Measurements from ENCODE around the gene CTNNA3. TPM values are rescaled to one million over a fixed set of nuclear protein-coding genes. Genes with fewer than 3 reads are reported as not detected.

Gene CTNNA3
- total and polyA plus RNA-seq, 5 donors from 2014 or later, result not detected

GRCh38 chr10:66836057-66836456 is 859.9 kb downstream of the CTNNA3 start:
- no peak overlapping the region for H3K27ac ChIP-seq (ENCODE audit: insufficient read depth, low read length, poor library complexity, severe bottlenecking)
- DNase-seq, result no peak
- no peak overlapping the region for H3K27ac Mint-ChIP-seq
- H3K9me3 Mint-ChIP-seq, result peaks cover 0 to 10% (median 3%) of the 10 kb centered on the region in 7 donors
- H3K27me3 Mint-ChIP-seq, result no peaks in the 10 kb centered on the region
- no peaks in the 10 kb centered on the region for H3K36me3 Mint-ChIP-seq
- no peaks in the 10 kb centered on the region for H3K27me3 ChIP-seq (ENCODE audit: control insufficient read depth, insufficient read depth, low read length)
- H3K4me3 ChIP-seq (ENCODE audit: low read depth, low read length), result no peak overlapping the region
- no peaks in the 10 kb centered on the region for H3K4me1 ChIP-seq (ENCODE audit: control insufficient read depth, insufficient read depth, low read length, poor library complexity, severe bottlenecking)
- no peaks in the 10 kb centered on the region for H3K36me3 ChIP-seq (ENCODE audit: control insufficient read depth, insufficient read depth, low read length)
- H3K4me1 Mint-ChIP-seq, result no peaks in the 10 kb centered on the region
- ATAC-seq (ENCODE audit: low read depth in 2 of 2), result no peak
- no peak overlapping the region for H3K4me3 Mint-ChIP-seq
- no peaks in the 10 kb centered on the region for H3K9me3 ChIP-seq (ENCODE audit: control insufficient read depth in 2 of 2, low read length in 2 of 2)

- no peak for DNase-seq
- Mint-ChIP-seq H3K27ac (no peak overlapping the region), H3K9me3 (peaks cover 0 to 13% (median 3%) of the 10 kb centered on the region in 7 donors), H3K4me1 (no peaks in the 10 kb centered on the region), H3K36me3 (no peaks in the 10 kb centered on the region), H3K4me3 (no peak overlapping the region), H3K27me3 (no peaks in the 10 kb centered on the region)
- no peak overlapping the region for H3K4me3 ChIP-seq (ENCODE audit: low read depth, low read length)
- H3K4me1 ChIP-seq (ENCODE audit: control insufficient read depth, insufficient read depth, low read length, poor library complexity, severe bottlenecking), result no peaks in the 10 kb centered on the region
- H3K36me3 ChIP-seq (ENCODE audit: control insufficient read depth, insufficient read depth, low read length), result no peaks in the 10 kb centered on the region
- no peaks in the 10 kb centered on the region for H3K9me3 ChIP-seq (ENCODE audit: control insufficient read depth in 2 of 2, low read length in 2 of 2)
- H3K27ac ChIP-seq (ENCODE audit: insufficient read depth, low read length, poor library complexity, severe bottlenecking), result no peak overlapping the region
- H3K27me3 ChIP-seq (ENCODE audit: control insufficient read depth, insufficient read depth, low read length), result no peaks in the 10 kb centered on the region
- no peak for ATAC-seq (ENCODE audit: low read depth in 2 of 2)
Observed at GRCh38 chr10:66835400-66835799, 860.6 kb downstream of the CTNNA3 start.

GRCh38 chr10:66834802-66835201 is 861.2 kb downstream of the CTNNA3 start:
- Histone ChIP-seq H3K36me3 (ENCODE audit: control insufficient read depth, insufficient read depth, low read length) (no peaks in the 10 kb centered on the region), H3K27me3 (ENCODE audit: control insufficient read depth, insufficient read depth, low read length) (no peaks in the 10 kb centered on the region), H3K4me3 (ENCODE audit: low read depth, low read length) (no peak overlapping the region), H3K27ac (ENCODE audit: insufficient read depth, low read length, poor library complexity, severe bottlenecking) (no peak overlapping the region), H3K4me1 (ENCODE audit: control insufficient read depth, insufficient read depth, low read length, poor library complexity, severe bottlenecking) (no peaks in the 10 kb centered on the region), H3K9me3 (ENCODE audit: control insufficient read depth in 2 of 2, low read length in 2 of 2) (no peaks in the 10 kb centered on the region)
- DNase-seq (no peak), ATAC-seq (ENCODE audit: low read depth in 2 of 2) (no peak)
- no peaks in the 10 kb centered on the region for H3K36me3 Mint-ChIP-seq
- H3K27me3 Mint-ChIP-seq, result no peaks in the 10 kb centered on the region
- H3K9me3 Mint-ChIP-seq, result peaks cover 0 to 13% (median 5%) of the 10 kb centered on the region in 7 donors
- H3K4me3 Mint-ChIP-seq, result no peak overlapping the region
- no peak overlapping the region for H3K27ac Mint-ChIP-seq
- no peaks in the 10 kb centered on the region for H3K4me1 Mint-ChIP-seq

DNA sequence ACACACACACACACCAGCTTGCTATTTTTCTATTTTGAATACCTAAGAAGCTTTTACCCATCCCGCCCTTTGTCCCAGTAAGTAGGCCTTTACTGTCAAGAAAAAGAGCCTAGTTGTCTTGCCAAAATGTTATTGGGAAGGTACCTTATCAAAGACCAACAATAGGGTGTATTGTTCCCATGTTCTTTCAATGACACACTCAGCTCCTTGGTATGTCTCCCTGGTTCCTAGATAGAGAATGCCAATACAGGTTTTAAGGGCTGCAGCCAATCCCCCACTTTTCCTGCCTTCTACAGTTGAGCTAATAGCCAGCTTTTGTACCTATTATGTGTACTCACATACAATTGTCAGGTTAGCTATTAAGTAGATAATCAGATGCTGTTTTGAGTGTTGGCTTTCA is 862.1 kb downstream of the CTNNA3 start:
- Mint-ChIP-seq H3K9me3 (peaks cover 0 to 13% (median 3%) of the 10 kb centered on the region in 7 donors), H3K4me3 (no peak overlapping the region), H3K4me1 (no peaks in the 10 kb centered on the region), H3K27me3 (no peaks in the 10 kb centered on the region), H3K27ac (no peak overlapping the region), H3K36me3 (no peaks in the 10 kb centered on the region)
- Histone ChIP-seq H3K9me3 (ENCODE audit: control insufficient read depth in 2 of 2, low read length in 2 of 2) (no peaks in the 10 kb centered on the region), H3K4me3 (ENCODE audit: low read depth, low read length) (no peak overlapping the region), H3K27me3 (ENCODE audit: control insufficient read depth, insufficient read depth, low read length) (no peaks in the 10 kb centered on the region), H3K36me3 (ENCODE audit: control insufficient read depth, insufficient read depth, low read length) (no peaks in the 10 kb centered on the region), H3K4me1 (ENCODE audit: control insufficient read depth, insufficient read depth, low read length, poor library complexity, severe bottlenecking) (no peaks in the 10 kb centered on the region), H3K27ac (ENCODE audit: insufficient read depth, low read length, poor library complexity, severe bottlenecking) (no peak overlapping the region)
- DNase-seq (no peak), ATAC-seq (ENCODE audit: low read depth in 2 of 2) (no peak)

GRCh38 chr10:66832781-66833422 is 863.1 kb downstream of the CTNNA3 start:
- H3K4me3 ChIP-seq (ENCODE audit: low read depth, low read length), result no peak overlapping the region
- H3K4me3 Mint-ChIP-seq, result no peak overlapping the region
- no peaks in the 10 kb centered on the region for H3K4me1 ChIP-seq (ENCODE audit: control insufficient read depth, insufficient read depth, low read length, poor library complexity, severe bottlenecking)
- H3K27ac ChIP-seq (ENCODE audit: insufficient read depth, low read length, poor library complexity, severe bottlenecking), result no peak overlapping the region
- H3K36me3 ChIP-seq (ENCODE audit: control insufficient read depth, insufficient read depth, low read length), result no peaks in the 10 kb centered on the region
- H3K27me3 Mint-ChIP-seq, result no peaks in the 10 kb centered on the region
- H3K4me1 Mint-ChIP-seq, result no peaks in the 10 kb centered on the region
- peaks cover 0 to 13% (median 3%) of the 10 kb centered on the region in 7 donors for H3K9me3 Mint-ChIP-seq
- H3K36me3 Mint-ChIP-seq, result no peaks in the 10 kb centered on the region
- no peak for ATAC-seq (ENCODE audit: low read depth in 2 of 2)
- no peak overlapping the region for H3K27ac Mint-ChIP-seq
- no peaks in the 10 kb centered on the region for H3K9me3 ChIP-seq (ENCODE audit: control insufficient read depth in 2 of 2, low read length in 2 of 2)
- H3K27me3 ChIP-seq (ENCODE audit: control insufficient read depth, insufficient read depth, low read length), result no peaks in the 10 kb centered on the region
- no peak for DNase-seq

DNA sequence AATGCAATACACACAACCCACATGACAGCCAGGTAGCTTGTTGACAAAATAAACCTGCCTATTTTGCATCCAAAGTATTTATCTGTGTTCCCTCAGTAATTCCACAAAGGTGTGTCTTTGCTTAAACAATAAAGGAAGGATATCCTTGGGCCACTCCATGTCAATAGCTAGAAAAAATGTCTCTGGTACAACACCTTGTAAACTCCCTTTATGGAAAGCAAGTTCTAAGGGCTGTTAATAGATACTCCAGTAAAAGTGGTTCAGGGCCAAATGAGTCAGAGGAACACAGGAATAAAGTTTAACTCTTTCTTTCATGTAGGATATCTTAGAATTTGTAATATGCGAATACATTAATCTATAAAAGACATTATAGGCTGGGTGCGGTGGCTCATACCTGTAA is 867.0 kb downstream of the CTNNA3 start:
- Mint-ChIP-seq H3K4me3 (no peak overlapping the region), H3K27me3 (no peaks in the 10 kb centered on the region), H3K4me1 (no peaks in the 10 kb centered on the region), H3K36me3 (no peaks in the 10 kb centered on the region), H3K9me3 (peaks cover 0 to 10% (median 3%) of the 10 kb centered on the region in 7 donors), H3K27ac (no peak overlapping the region)
- Histone ChIP-seq H3K4me1 (ENCODE audit: control insufficient read depth, insufficient read depth, low read length, poor library complexity, severe bottlenecking) (no peaks in the 10 kb centered on the region), H3K9me3 (ENCODE audit: control insufficient read depth in 2 of 2, low read length in 2 of 2) (no peaks in the 10 kb centered on the region), H3K4me3 (ENCODE audit: low read depth, low read length) (no peak overlapping the region), H3K36me3 (ENCODE audit: control insufficient read depth, insufficient read depth, low read length) (no peaks in the 10 kb centered on the region), H3K27ac (ENCODE audit: insufficient read depth, low read length, poor library complexity, severe bottlenecking) (no peak overlapping the region), H3K27me3 (ENCODE audit: control insufficient read depth, insufficient read depth, low read length) (no peaks in the 10 kb centered on the region)
- DNase-seq (no peak), ATAC-seq (ENCODE audit: low read depth in 2 of 2) (no peak)

DNA sequence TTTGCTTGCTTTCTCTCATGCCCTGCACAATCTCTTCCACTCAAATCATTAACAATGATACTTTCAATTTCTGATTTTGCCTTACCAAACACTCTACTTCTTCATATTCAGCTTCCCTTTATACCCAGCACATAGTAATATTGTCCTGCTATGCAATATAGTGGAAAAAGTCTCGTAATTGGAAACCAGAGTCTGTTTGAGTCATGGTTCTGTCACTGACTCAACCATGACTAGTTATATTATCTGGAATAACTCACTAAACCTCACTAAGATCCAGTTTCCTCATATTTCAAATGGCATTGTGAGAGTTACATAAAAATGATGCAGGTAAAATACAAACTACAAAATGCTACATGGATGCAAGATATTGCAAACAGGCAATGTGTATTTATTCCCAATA is 868.6 kb downstream of the CTNNA3 start:
- no peaks in the 10 kb centered on the region for H3K36me3 Mint-ChIP-seq
- no peaks in the 10 kb centered on the region for H3K27me3 ChIP-seq (ENCODE audit: control insufficient read depth, insufficient read depth, low read length)
- no peak overlapping the region for H3K27ac ChIP-seq (ENCODE audit: insufficient read depth, low read length, poor library complexity, severe bottlenecking)
- H3K4me1 Mint-ChIP-seq, result no peaks in the 10 kb centered on the region
- DNase-seq (no peak), ATAC-seq (ENCODE audit: low read depth in 2 of 2) (no peak)
- no peaks in the 10 kb centered on the region for H3K27me3 Mint-ChIP-seq
- H3K9me3 ChIP-seq (ENCODE audit: control insufficient read depth in 2 of 2, low read length in 2 of 2), result no peaks in the 10 kb centered on the region
- no peak overlapping the region for H3K4me3 Mint-ChIP-seq
- H3K36me3 ChIP-seq (ENCODE audit: control insufficient read depth, insufficient read depth, low read length), result no peaks in the 10 kb centered on the region
- no peak overlapping the region for H3K27ac Mint-ChIP-seq
- no peak overlapping the region for H3K4me3 ChIP-seq (ENCODE audit: low read depth, low read length)
- peaks cover 0 to 9% (median 3%) of the 10 kb centered on the region in 7 donors for H3K9me3 Mint-ChIP-seq
- H3K4me1 ChIP-seq (ENCODE audit: control insufficient read depth, insufficient read depth, low read length, poor library complexity, severe bottlenecking), result no peaks in the 10 kb centered on the region

GRCh38 chr10:66823301-66823700 is 872.7 kb downstream of the CTNNA3 start:
- Histone ChIP-seq H3K4me1 (ENCODE audit: control insufficient read depth, insufficient read depth, low read length, poor library complexity, severe bottlenecking) (no peaks in the 10 kb centered on the region), H3K27me3 (ENCODE audit: control insufficient read depth, insufficient read depth, low read length) (no peaks in the 10 kb centered on the region), H3K9me3 (ENCODE audit: control insufficient read depth in 2 of 2, low read length in 2 of 2) (no peaks in the 10 kb centered on the region), H3K27ac (ENCODE audit: insufficient read depth, low read length, poor library complexity, severe bottlenecking) (no peak overlapping the region), H3K4me3 (ENCODE audit: low read depth, low read length) (no peak overlapping the region), H3K36me3 (ENCODE audit: control insufficient read depth, insufficient read depth, low read length) (no peaks in the 10 kb centered on the region)
- Mint-ChIP-seq H3K27ac (no peak overlapping the region), H3K36me3 (no peaks in the 10 kb centered on the region), H3K4me3 (no peak overlapping the region), H3K4me1 (no peaks in the 10 kb centered on the region), H3K9me3 (peaks cover 0 to 4% (median 0%) of the 10 kb centered on the region in 7 donors), H3K27me3 (no peaks in the 10 kb centered on the region)
- ATAC-seq (ENCODE audit: low read depth in 2 of 2) (no peak), DNase-seq (no peak)
